Measurements from ENCODE around the gene SLC9A9. TPM values are rescaled to one million over a fixed set of nuclear protein-coding genes. Genes with fewer than 3 reads are reported as not detected.

The SLC9A9 gene
- total RNA-seq, 3 donors from 2014 or later (not counting 1 experiment from before 2014, with no cell fraction given) = 24.0 to 29.1 (median 27.2) TPM

DNA sequence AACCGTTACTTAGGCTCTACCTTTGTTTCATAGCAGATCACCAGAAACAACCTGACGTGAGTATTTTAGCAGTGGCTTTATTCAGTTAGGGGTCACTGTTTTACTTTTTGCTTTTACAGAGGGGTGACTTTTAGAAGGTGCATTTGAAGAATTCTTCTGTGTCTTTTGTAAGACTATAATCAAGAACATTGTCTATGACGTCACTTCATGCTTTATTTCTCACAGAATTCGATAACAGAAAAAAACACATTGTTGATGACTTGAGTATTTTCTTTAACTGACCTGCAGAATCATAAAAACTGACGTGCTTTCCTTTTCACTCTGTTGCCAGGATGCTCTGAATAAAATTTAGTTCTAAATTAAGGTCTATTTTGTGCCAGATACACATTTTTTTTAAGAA, 244.5 kb downstream of the SLC9A9 start:
- Mint-ChIP-seq H3K4me1 (no peaks in the 10 kb centered on the region), H3K9me3 (no peaks in the 10 kb centered on the region), H3K36me3 (no peaks in the 10 kb centered on the region), H3K27me3 (ENCODE audit: low read depth in 2 of 2) (no peaks in the 10 kb centered on the region), H3K4me3 (no peak overlapping the region), H3K27ac (no peak overlapping the region)
- ATAC-seq = no peak
- 96% methylated on average over 5 of the region's 5 CpGs for WGBS (ENCODE audit: insufficient coverage)
- Histone ChIP-seq H3K27ac (ENCODE audit: low read length) (no peak overlapping the region), H3K4me1 (ENCODE audit: control insufficient read depth, insufficient read depth, low read length) (no peaks in the 10 kb centered on the region), H3K36me3 (ENCODE audit: control insufficient read depth, insufficient read depth, low read length) (no peaks in the 10 kb centered on the region), H3K9me3 (ENCODE audit: control insufficient read depth, insufficient read depth, low read length) (no peaks in the 10 kb centered on the region), H3K4me3 (ENCODE audit: low read length) (no peak overlapping the region), H3K27me3 (ENCODE audit: control insufficient read depth, insufficient read depth, low read length) (no peaks in the 10 kb centered on the region)
- intact Hi-C loops (cut with micrococcal nuclease) = no loop called here
- DNase-seq = no peak
- no peak for TF ChIP-seq CTCF (IDR thresholded peaks at IDR 0.05)

DNA sequence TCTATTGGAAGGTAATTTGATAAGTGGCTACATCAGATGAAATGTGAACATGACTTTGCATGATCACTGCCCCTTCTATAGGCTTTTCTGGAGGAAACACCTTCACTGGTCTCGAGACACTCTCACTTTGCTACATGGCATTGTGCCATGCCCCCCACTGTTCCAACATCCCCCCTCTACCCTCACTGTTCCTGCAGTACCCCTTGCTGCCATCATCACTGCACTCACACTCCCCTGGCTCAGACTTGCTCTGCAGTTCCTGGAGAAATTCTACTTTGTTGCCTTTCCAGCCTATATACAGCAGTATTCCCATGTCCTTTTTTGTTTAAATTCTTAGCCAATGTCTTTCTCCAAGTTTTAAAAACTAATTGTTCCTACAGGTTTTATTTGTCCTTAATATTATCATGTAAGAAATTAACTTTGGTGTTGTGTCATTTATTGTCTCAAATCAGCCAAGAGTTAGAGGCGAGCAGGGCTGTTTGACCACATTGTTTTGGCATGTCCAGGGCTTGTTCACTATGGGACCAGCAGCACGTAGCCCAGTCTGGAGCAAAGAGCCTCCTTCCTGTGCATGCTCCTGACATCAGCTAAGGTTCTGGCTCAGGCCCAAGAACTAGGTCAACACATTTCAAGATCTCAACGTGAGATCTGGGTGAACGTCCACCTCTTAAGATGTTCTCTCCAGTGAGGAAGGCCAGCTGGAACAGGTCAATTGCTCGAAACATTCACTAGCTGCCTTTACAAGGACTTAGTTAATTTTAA, 246.4 kb downstream of the SLC9A9 start:
- Mint-ChIP-seq H3K9me3 (no peaks in the 10 kb centered on the region), H3K36me3 (no peaks in the 10 kb centered on the region), H3K27me3 (ENCODE audit: low read depth in 2 of 2) (no peaks in the 10 kb centered on the region), H3K27ac (no peak overlapping the region), H3K4me1 (no peaks in the 10 kb centered on the region), H3K4me3 (no peak overlapping the region)
- Histone ChIP-seq H3K36me3 (ENCODE audit: control insufficient read depth, insufficient read depth, low read length) (no peaks in the 10 kb centered on the region), H3K27me3 (ENCODE audit: control insufficient read depth, insufficient read depth, low read length) (no peaks in the 10 kb centered on the region), H3K4me3 (ENCODE audit: low read length) (no peak overlapping the region), H3K4me1 (ENCODE audit: control insufficient read depth, insufficient read depth, low read length) (no peaks in the 10 kb centered on the region), H3K27ac (ENCODE audit: low read length) (no peak overlapping the region), H3K9me3 (ENCODE audit: control insufficient read depth, insufficient read depth, low read length) (no peaks in the 10 kb centered on the region)
- no peak for TF ChIP-seq CTCF (IDR thresholded peaks at IDR 0.05)
- intact Hi-C loops (cut with micrococcal nuclease) = no loop called here
- no peak for ATAC-seq
- WGBS (ENCODE audit: insufficient coverage) = 71% methylated on average over 6 of the region's 6 CpGs
- DNase-seq = no peak

DNA sequence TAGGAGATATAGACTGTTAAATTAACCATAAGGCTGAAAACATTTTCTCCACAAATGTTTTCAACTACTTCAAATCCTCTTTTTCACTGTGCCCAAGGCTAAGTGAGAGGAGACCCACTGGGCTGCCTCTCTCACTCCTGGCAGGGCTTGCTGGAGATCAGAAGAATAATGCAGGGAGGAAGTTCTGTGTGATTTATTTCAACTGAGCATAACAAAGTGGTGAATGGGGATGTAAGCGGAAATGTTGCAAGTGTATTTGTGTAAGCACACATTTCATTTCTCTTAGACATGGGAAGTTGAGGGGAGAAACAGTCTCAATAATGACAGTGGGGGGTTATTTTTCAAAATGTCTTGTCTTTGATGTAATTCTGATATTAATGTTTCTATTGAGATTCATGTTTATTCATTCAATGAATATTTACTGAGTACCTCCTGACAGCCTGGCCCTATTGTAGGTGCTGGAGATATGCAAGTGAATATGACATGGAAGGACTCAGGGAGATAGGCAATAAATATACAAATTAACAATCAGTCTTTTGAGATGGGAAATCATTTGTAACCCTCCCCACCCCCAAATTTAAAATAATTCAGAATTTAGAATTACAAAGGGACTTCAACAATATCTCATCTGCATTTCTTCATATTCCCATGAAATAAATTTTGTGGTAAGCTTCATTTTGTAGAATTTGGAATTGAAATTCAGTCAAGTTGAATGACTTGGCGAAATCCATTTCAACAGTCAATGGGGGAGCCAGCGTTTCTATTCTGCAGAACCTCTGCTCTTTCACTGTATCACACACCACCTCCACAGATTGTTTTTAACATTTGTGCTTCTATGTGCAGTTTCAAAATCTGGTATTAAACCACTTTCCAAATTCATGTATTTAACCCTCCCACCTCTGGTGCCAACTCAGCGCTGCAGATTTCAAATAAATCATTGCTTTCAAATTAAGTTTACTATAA, 247.2 kb downstream of the SLC9A9 start:
- no peaks in the 10 kb centered on the region for H3K27me3 Mint-ChIP-seq (ENCODE audit: low read depth in 2 of 2)
- Histone ChIP-seq H3K27ac (ENCODE audit: low read length) (no peak overlapping the region), H3K4me3 (ENCODE audit: low read length) (no peak overlapping the region), H3K36me3 (ENCODE audit: control insufficient read depth, insufficient read depth, low read length) (no peaks in the 10 kb centered on the region), H3K4me1 (ENCODE audit: control insufficient read depth, insufficient read depth, low read length) (no peaks in the 10 kb centered on the region), H3K27me3 (ENCODE audit: control insufficient read depth, insufficient read depth, low read length) (no peaks in the 10 kb centered on the region), H3K9me3 (ENCODE audit: control insufficient read depth, insufficient read depth, low read length) (no peaks in the 10 kb centered on the region)
- H3K4me3 Mint-ChIP-seq = no peak overlapping the region
- H3K36me3 Mint-ChIP-seq = no peaks in the 10 kb centered on the region
- ATAC-seq (no peak), DNase-seq (no peak)
- intact Hi-C loops (cut with micrococcal nuclease) = no loop called here
- H3K9me3 Mint-ChIP-seq = no peaks in the 10 kb centered on the region
- H3K4me1 Mint-ChIP-seq = no peaks in the 10 kb centered on the region
- no peak for TF ChIP-seq CTCF (IDR thresholded peaks at IDR 0.05)
- WGBS (ENCODE audit: insufficient coverage) = 50% methylated on average over 3 of the region's 4 CpGs
- H3K27ac Mint-ChIP-seq = no peak overlapping the region

All from natural killer cell (primary cell).